CD4-positive, alpha-beta T cell (primary cell): ENCODE data around the gene KYNU. TPM values are rescaled to one million over a fixed set of nuclear protein-coding genes. Genes with fewer than 3 reads are reported as not detected.

Source experiments
- ATAC-seq: fragments of 200-7000 bp; cut with Tn5 transposase; one replicate; pipeline ENCODE4 v1.10.0; 2022; ENCODE audit warnings: mild to moderate bottlenecking; ENCODE audit not compliant: poor library complexity
- CTCF ChIA-PET: fragments of 350-600 bp; sonication (Branson Sonifier 250); formaldehyde crosslinking; loops from one replicate; lab custom pipeline; 2021; ENCODE audit warnings: antibody characterized with exemption, inconsistent platforms; lab: Charles Lee
- POLR2A ChIA-PET: fragments of 350-600 bp; sonication (Branson Sonifier 250); formaldehyde crosslinking; loops from one replicate; lab custom pipeline; 2021; ENCODE audit warnings: antibody characterized with exemption, inconsistent platforms; lab: Charles Lee
- DNase-seq, 14 experiments: peaks; one replicate each; pipeline ENCODE4 v3.0.0-alpha.2; 2013 to 2020; ENCODE audit warnings: mixed read lengths in 2 of 14
- H3K27ac ChIP-seq, 2 donors: one replicate each; pipeline versions ENCODE4 v1.5.1 to v1.7.0; 2013; ENCODE audit warnings: low read length in 2 of 2, low read depth in 1 of 2, mild to moderate bottlenecking in 1 of 2
- H3K27me3 ChIP-seq, 2 experiments: 1 replicate in 1 of 2; 2 replicates in 1 of 2; pipeline versions ENCODE4 v1.6.1 to v1.7.0; 2013; ENCODE audit warnings: low read length in 2 of 2, control low read depth in 1 of 2, mild to moderate bottlenecking in 1 of 2, moderate library complexity in 1 of 2; ENCODE audit not compliant: insufficient read depth in 2 of 2, control insufficient read depth in 1 of 2
- H3K36me3 ChIP-seq: one replicate; pipeline ENCODE4 v1.6.1; 2013; ENCODE audit warnings: low read length, control low read depth; ENCODE audit not compliant: insufficient read depth
- H3K4me1 ChIP-seq: one replicate; pipeline ENCODE4 v1.6.1; 2013; ENCODE audit warnings: low read length, control low read depth; ENCODE audit not compliant: insufficient read depth
- H3K4me3 ChIP-seq: one replicate; pipeline ENCODE4 v1.5.1; 2013; ENCODE audit warnings: mild to moderate bottlenecking, low read length, moderate library complexity
- H3K9me3 ChIP-seq, 2 experiments: 1 replicate in 1 of 2; 2 replicates in 1 of 2; pipeline versions ENCODE4 v1.6.1 to v1.7.0; 2013; ENCODE audit warnings: low read length in 2 of 2, mild to moderate bottlenecking in 2 of 2, control low read depth in 1 of 2, moderate library complexity in 1 of 2; ENCODE audit not compliant: control insufficient read depth in 1 of 2, insufficient read depth in 1 of 2
- H3K27ac Mint-ChIP-seq: one replicate; pipeline ENCODE4 v1.8.0; 2020; ENCODE audit warnings: mixed read lengths
- H3K27me3 Mint-ChIP-seq: one replicate; pipeline ENCODE4 v1.8.0; 2021; ENCODE audit warnings: mixed read lengths
- H3K36me3 Mint-ChIP-seq: one replicate; pipeline ENCODE4 v1.8.0; 2021; ENCODE audit warnings: low read depth, mixed read lengths
- H3K4me1 Mint-ChIP-seq: one replicate; pipeline ENCODE4 v1.8.0; 2021; ENCODE audit warnings: low read depth, mixed read lengths
- H3K4me3 Mint-ChIP-seq: one replicate; pipeline ENCODE4 v1.8.0; 2020; ENCODE audit warnings: mild to moderate bottlenecking, mixed read lengths
- H3K9me3 Mint-ChIP-seq: one replicate; pipeline ENCODE4 v1.8.0; 2020; ENCODE audit warnings: mixed read lengths
- CTCF ChIP-seq: fragments of 200-600 bp; IDR thresholded peaks from one replicate; pipeline ENCODE4 v1.8.0; 2022; ENCODE audit warnings: antibody characterized with exemption, mild to moderate bottlenecking
- intact Hi-C, 2 experiments: fragments of 100-400 bp; cut with DNase I in 1 of 2; cut with micrococcal nuclease in 1 of 2; formaldehyde crosslinking; loops; one replicate each; pipeline versions ENCODE4 v1.15.1 to v1.9.0; 2023 to 2025; cut with DNase I, micrococcal nuclease
- polyA plus RNA-seq, 2 donors: library from polyadenylated mRNA; unstranded; fragments of 120-200 nt; gene quantifications; one replicate each; pipeline ENCODE4 v1.2.1, GENCODE V29; 2013
- total RNA-seq, 174 experiments: library from RNA in 2 of 174; stranded (reverse) in 2 of 174; gene quantifications; one replicate each; pipeline ENCODE4 v1.2.3 and lab custom pipeline; 2021 to 2026

KYNU gene
- under 1 TPM; 0.38 to 0.50 TPM for total RNA-seq
- polyA plus RNA-seq (2013, experiment 1 of 2) = 4.5 TPM
- polyA plus RNA-seq (2013, experiment 2 of 2) = 3.6 TPM
- total RNA-seq (lab: John Stamatoyannopoulos, UW) = 0 to 50.9 (median 1.4) reads per million in 172 experiments

- ATAC-seq (no peak), DNase-seq (peak in 3 of 14 experiments; percentile 9 to 37 (median 23))
- TF ChIP-seq CTCF = no peak
- H3K9me3 Mint-ChIP-seq = peaks cover 3% of the 10 kb centered on the region
- Histone ChIP-seq H3K4me3 (peak within 1 kb of the TSS; percentile 8), H3K9me3 (no peaks in the 10 kb centered on the region), H3K4me1 (no peaks in the 10 kb centered on the region), H3K27me3 (no peaks in the 10 kb centered on the region), H3K27ac (no peak within 1 kb of the TSS), H3K36me3 (no peaks in the 10 kb centered on the region)
- H3K36me3 Mint-ChIP-seq = no peaks in the 10 kb centered on the region
- no peaks in the 10 kb centered on the region for H3K27me3 Mint-ChIP-seq
- intact Hi-C loops = no loop called here
- ChIA-PET CTCF (no interaction called here), POLR2A (no interaction called here)
- H3K27ac Mint-ChIP-seq = no peak within 1 kb of the TSS
- H3K4me1 Mint-ChIP-seq = no peaks in the 10 kb centered on the region
- H3K4me3 Mint-ChIP-seq = no peak within 1 kb of the TSS
These were observed at the start of gene KYNU for GRCh38 chr2:142877216-142877838. Gene KYNU, plus strand, starts transcription at chr2:142877664. Its CDS starts 7,704 bp downstream, at chr2:142885368.

- intact Hi-C loops = no loop called here
- H3K4me1 ChIP-seq = no peaks in the 10 kb centered on the region
- no peak overlapping the region for H3K27ac ChIP-seq
- H3K4me3 Mint-ChIP-seq = no peak overlapping the region
- TF ChIP-seq CTCF = no peak
- no peak overlapping the region for H3K27ac Mint-ChIP-seq
- no peak overlapping the region for H3K4me3 ChIP-seq
- H3K36me3 Mint-ChIP-seq = no peaks in the 10 kb centered on the region
- no peaks in the 10 kb centered on the region for H3K36me3 ChIP-seq
- POLR2A ChIA-PET = no interaction called here
- no peaks in the 10 kb centered on the region for H3K9me3 ChIP-seq
- no peaks in the 10 kb centered on the region for H3K27me3 Mint-ChIP-seq
- CTCF ChIA-PET = no interaction called here
- peak in 2 of 14 experiments; percentile 27 to 31 for DNase-seq
- H3K9me3 Mint-ChIP-seq = no peaks in the 10 kb centered on the region
- ATAC-seq = no peak
- H3K27me3 ChIP-seq = no peaks in the 10 kb centered on the region
- no peaks in the 10 kb centered on the region for H3K4me1 Mint-ChIP-seq
These were observed 43.4 kb upstream of the KYNU start for GRCh38 chr2:142834021-142834420.

- H3K36me3 ChIP-seq = no peaks in the 10 kb centered on the region
- no peak overlapping the region for H3K27ac ChIP-seq
- Mint-ChIP-seq H3K9me3 (no peaks in the 10 kb centered on the region), H3K4me3 (no peak overlapping the region), H3K27ac (no peak overlapping the region), H3K4me1 (no peaks in the 10 kb centered on the region), H3K27me3 (no peaks in the 10 kb centered on the region), H3K36me3 (no peaks in the 10 kb centered on the region)
- peak in 2 of 14 experiments; percentile 10 to 17 for DNase-seq
- no peaks in the 10 kb centered on the region for H3K9me3 ChIP-seq
- H3K27me3 ChIP-seq = peaks cover 0 to 3% of the 10 kb centered on the region in 2 experiments
- ChIA-PET CTCF (no interaction called here), POLR2A (no interaction called here)
- ATAC-seq = no peak
- no peak overlapping the region for H3K4me3 ChIP-seq
- no peak for TF ChIP-seq CTCF
- intact Hi-C loops = no loop called here
- H3K4me1 ChIP-seq = no peaks in the 10 kb centered on the region
These were observed 37.0 kb upstream of the KYNU start for GRCh38 chr2:142840436-142840835.
